ENCODE data around the gene FAF1.
A peak's percentile ranks its signal among the peaks of the same experiment; 100 is the strongest.

The FAF1 gene

GRCh38 chr1:50705041-50705440 lies 255.0 kb downstream of the FAF1 start:
- TF ChIP-seq REST (IDR thresholded peaks at IDR 0.05; ENCODE audit: low read depth) = no peak
- no peak for TF ChIP-seq TEAD4 (IDR thresholded peaks at IDR 0.05)
- TF ChIP-seq YY1 (IDR thresholded peaks at IDR 0.05; ENCODE audit: low read depth) = no peak
- no peak for TF ChIP-seq TCF12 (IDR thresholded peaks at IDR 0.05; ENCODE audit: low read depth)
- no peak for TF ChIP-seq EGR1 (IDR thresholded peaks at IDR 0.05)
- TF ChIP-seq USF1 (IDR thresholded peaks at IDR 0.05) = no peak
- no peak for TF ChIP-seq EP300 (IDR thresholded peaks at IDR 0.05; ENCODE audit: borderline replicate concordance)

GRCh38 chr1:50704126-50704525 lies 255.9 kb downstream of the FAF1 start:
- TF ChIP-seq REST (IDR thresholded peaks at IDR 0.05; ENCODE audit: low read depth) (no peak), TAF1 (IDR thresholded peaks at IDR 0.05; ENCODE audit: low read depth) (no peak), EP300 (IDR thresholded peaks at IDR 0.05; ENCODE audit: borderline replicate concordance) (no peak), TCF12 (IDR thresholded peaks at IDR 0.05; ENCODE audit: low read depth) (no peak), RAD21 (IDR thresholded peaks at IDR 0.05; ENCODE audit: low read depth) (peak; percentile 62), USF1 (IDR thresholded peaks at IDR 0.05) (no peak)

DNA sequence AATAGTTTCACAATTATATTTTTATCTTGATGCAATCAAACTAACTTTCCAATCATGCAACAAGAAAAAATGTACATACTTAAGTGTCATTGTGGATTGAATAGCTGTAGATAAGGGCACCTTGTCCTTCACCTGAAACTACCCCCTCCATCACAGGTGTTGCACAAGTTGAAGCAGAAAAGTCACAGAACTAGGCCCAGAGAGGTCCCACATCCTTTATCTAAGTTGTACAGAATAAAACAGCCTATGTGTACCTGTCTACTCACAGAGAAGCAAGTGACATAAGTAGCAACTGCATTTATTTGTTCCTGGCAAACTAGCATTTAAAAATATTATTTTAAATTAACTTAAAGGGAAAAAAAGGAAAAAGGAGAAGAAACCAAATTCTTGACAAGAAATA lies 256.8 kb downstream of the FAF1 start:
- TF ChIP-seq TCF12 (IDR thresholded peaks at IDR 0.05; ENCODE audit: low read depth) (no peak), CEBPB (IDR thresholded peaks at IDR 0.05) (no peak), RAD21 (IDR thresholded peaks at IDR 0.05; ENCODE audit: low read depth) (no peak), TAF1 (IDR thresholded peaks at IDR 0.05; ENCODE audit: low read depth) (no peak), USF1 (IDR thresholded peaks at IDR 0.05) (no peak), TEAD4 (IDR thresholded peaks at IDR 0.05) (no peak), CREB1 (IDR thresholded peaks at IDR 0.05; ENCODE audit: low read depth) (no peak), NFIC (IDR thresholded peaks at IDR 0.05) (no peak), REST (IDR thresholded peaks at IDR 0.05; ENCODE audit: low read depth) (no peak), YY1 (IDR thresholded peaks at IDR 0.05; ENCODE audit: low read depth) (no peak), EGR1 (IDR thresholded peaks at IDR 0.05) (no peak), MAX (IDR thresholded peaks at IDR 0.05) (no peak), FOXM1 (IDR thresholded peaks at IDR 0.05; ENCODE audit: borderline replicate concordance, low read depth) (no peak), EP300 (IDR thresholded peaks at IDR 0.05; ENCODE audit: borderline replicate concordance) (no peak)

DNA sequence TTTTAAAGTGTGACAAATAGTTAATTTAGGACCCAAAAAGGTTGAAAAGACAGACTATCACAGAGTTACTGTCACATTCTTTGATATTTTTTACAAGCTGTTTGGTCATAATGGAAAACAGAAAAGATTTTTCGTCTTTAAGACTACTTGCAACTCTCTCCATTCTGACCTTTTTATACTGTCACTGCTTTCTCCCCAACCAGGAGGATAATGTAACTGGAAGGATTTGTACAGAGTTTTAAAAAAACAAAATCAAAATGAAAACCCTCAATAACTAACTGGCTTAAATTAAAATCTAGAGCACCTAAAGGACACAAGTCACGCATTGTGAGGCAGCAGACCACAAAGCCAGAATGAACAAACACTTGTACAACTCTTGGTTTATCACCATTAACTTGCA lies 257.7 kb downstream of the FAF1 start:
- TF ChIP-seq REST (IDR thresholded peaks at IDR 0.05; ENCODE audit: low read depth) (no peak), USF1 (IDR thresholded peaks at IDR 0.05) (no peak), YY1 (IDR thresholded peaks at IDR 0.05; ENCODE audit: low read depth) (no peak), TCF12 (IDR thresholded peaks at IDR 0.05; ENCODE audit: low read depth) (no peak), RAD21 (IDR thresholded peaks at IDR 0.05; ENCODE audit: low read depth) (no peak), EGR1 (IDR thresholded peaks at IDR 0.05) (no peak), CREB1 (IDR thresholded peaks at IDR 0.05; ENCODE audit: low read depth) (no peak), EP300 (IDR thresholded peaks at IDR 0.05; ENCODE audit: borderline replicate concordance) (no peak), CEBPB (IDR thresholded peaks at IDR 0.05) (no peak), FOXM1 (IDR thresholded peaks at IDR 0.05; ENCODE audit: borderline replicate concordance, low read depth) (no peak), MAX (IDR thresholded peaks at IDR 0.05) (no peak)
